GM12892 (cell line): Measurements from ENCODE around the gene TSSC4.

Experiments
- POLR2A ChIP-seq: IDR thresholded peaks from 2 replicates; pipeline ENCODE4 v1.6.1; 2011; ENCODE audit warnings: low read depth, low read length, control low read depth
- POLR2AphosphoS5 ChIP-seq: IDR thresholded peaks from 2 replicates; pipeline ENCODE4 v1.6.1; 2011; ENCODE audit warnings: low read depth, low read length, control low read depth

- TF ChIP-seq POLR2A (no peak), POLR2AphosphoS5 (no peak)
Observed at GRCh38 chr11:2411446-2412305, 11.1 kb downstream of the TSSC4 start.
